Measurements from ENCODE around the gene IGF1R.
"Not testable (repeated sequence)": the region's sequence is repeated elsewhere in the genome, so short reads cannot be mapped to it uniquely, and the experiment has no call there.

The IGF1R gene

DNA sequence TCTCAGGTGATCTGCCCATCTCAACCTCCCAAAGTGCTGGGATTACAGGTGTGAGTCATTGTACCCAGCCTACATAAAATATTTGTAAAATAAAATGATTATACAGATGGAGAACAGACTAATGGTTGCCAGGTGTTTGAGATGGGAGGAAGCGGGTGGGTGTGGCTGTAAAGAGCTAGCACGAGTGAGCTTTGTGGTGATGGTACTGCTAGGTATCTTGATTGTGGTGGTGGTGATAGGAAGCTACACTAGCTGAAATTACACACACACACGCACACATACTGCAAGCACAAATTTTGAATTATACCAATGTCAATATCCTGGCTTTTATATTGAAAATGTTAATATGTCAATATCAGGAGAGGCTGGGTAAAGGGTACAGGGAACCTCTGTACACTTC is 353.9 kb downstream of the IGF1R start:
- DNase-seq (ENCODE audit: low spot score) = no peak

DNA sequence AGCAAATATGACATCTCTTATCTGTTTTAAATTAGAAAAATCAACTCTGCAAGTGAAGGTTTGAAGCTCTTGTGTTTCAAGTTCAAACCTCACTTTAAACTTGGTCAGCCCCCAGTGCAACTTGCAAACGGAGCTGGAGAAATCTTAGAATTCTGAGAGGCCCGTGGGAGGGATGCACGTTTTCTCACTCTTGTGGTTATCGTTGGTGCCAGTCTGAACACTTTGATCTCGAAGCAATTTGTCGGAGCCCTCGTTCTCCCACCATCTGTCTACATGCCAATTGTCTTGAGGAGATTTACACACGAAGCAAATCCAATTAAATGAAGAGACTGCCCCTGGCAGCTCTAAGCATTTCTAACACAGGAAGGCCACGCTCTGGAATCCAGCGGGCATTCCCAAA is 355.0 kb downstream of the IGF1R start:
- DNase-seq (ENCODE audit: low spot score) = not testable (repeated sequence)

DNA sequence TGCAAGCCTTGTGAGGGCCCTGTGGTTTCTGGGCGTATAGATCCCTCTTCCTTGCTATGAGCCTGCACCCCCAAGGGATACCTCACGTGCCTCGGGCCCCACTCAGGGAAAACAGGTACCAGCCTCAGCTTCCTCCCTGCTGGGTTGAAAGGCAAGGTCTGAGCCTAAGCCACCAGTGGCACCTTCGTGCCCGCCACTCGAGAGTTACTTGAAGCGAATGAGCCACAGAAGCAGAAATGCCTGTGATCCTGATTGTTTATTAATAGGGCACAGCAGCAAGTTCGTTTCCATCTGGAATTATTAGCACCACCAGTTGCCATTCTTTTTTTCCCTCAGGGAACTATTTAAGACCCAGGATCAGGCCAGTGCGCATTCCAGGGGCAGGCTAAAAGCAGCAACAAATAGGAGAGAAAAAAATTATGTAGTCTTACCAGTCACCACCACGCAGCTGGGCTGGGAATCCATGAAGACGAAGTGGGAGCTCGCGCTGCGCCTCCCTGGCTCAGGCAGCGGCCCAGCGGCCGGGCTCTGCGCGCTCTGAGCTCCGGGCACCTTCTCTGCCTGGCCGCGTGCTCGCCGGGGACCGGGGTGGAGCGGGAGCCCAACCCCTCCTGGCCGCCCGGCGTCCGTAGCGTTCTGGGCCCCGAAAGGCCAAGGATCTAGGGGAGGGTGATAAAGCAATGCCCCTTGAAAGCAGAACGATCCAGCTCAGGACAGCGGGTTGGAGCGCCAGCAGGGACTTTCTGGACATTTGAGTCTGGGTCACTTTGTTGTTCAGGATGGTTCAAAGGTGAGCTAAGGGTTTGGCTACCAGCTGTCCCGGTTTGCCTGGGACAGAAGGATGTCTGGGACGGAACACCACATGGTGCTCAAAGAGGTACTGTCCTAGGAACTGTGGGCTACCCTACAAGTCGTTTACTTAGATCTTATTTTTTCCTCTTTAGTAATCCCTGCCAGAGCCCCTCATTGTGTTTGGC is 356.9 kb downstream of the IGF1R start:
- DNase-seq (ENCODE audit: low spot score) = peak; percentile 26

DNA sequence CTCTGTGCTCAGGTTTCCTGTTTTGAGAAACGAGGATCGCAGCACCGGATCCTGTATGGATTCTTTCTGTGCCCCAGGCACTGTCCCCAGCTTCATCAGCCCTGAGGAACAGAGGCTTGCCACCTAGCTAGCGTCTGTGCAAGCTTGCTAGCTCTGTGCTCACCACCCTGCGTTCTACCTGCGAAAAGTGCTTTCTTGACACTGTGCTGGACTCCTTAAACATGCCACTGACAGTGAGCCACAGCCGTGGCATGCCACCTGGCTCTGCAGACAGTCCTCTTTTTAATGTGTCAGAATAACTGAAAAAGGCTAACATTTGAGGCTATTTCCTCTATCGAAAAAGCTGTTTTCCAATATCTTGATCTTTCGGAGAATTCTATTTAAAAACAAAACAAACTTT is 357.8 kb downstream of the IGF1R start:
- DNase-seq (ENCODE audit: low spot score) = no peak

DNA sequence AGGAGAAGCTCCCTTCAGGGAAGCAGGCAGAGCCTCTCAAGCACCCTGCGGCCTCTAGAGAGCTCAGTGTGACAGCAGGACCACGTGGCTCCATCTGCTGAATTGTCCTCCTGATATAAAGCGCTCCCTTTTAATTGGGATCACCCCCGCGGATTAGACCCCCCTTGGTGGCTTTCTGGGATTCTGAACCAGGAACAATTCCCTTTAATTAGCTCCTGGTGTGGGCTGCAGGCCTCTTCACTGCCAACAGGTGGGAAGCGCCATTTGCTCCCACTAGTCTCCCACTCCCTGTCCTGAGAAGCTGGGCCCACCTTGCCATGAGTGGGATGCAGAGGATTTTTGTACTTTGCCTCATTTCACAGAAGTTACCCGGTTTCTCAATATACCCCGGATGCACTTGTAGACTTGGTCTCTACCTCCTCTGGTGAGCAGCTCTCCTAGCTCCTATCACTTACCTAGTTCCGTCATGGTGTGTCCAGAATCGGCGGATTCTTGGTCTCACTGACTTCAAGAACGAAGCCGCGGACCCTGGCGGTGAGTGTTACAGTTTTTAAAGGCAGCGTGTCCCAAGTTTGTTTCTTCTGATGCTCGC is 358.7 kb downstream of the IGF1R start:
- no peak for DNase-seq (ENCODE audit: low spot score)

DNA sequence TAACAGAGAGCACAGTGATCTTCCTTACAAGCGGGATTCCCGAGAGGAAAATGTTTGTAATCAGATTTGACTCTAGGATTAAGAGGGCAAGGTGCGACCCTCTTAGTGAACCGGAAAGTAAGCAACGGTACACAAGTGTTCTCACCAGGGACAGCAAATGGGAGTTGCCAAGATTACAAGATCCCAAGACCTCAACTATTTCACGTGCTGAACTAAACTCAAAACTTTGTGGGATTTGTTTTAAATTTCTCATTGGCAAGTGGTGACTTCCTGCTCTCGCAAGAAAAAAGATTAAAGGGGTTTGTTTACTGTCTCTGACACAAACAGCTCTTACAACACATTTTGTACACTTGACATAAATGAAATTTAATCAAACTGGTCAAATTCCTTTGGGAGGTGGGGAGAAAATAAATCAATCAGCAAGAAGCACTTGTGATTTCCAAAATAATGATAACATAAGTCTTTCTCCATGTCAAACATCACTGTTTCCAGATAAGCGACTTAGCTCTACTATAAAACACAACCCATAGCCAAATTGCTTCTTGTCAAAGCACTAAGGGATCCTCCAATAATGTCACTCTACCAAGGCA is 361.5 kb downstream of the IGF1R start:
- no peak for DNase-seq (ENCODE audit: low spot score)

DNA sequence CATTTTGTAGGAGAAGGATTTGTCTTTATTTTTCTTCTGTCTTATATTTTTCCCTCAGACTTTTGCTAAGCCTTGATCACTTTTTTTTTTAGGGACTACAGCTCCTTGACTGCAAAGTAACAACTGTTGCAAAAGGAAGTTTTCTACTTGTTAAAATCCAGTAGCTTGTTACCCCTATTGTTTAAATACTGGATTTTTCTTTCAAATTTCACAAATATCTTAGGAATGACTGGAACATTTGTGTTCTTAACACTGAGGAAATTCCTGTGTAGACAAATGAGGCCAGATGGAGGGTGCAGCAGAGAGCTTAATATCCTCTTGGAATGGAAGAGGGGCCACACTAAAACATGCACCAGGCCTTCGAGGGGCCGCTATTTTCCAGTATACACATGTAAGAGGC is 362.4 kb downstream of the IGF1R start:
- no peak for DNase-seq (ENCODE audit: low spot score)

Measured in iPS-NIHi11 (cell line).